ENCODE measurements around the gene SHOC2.

DNA sequence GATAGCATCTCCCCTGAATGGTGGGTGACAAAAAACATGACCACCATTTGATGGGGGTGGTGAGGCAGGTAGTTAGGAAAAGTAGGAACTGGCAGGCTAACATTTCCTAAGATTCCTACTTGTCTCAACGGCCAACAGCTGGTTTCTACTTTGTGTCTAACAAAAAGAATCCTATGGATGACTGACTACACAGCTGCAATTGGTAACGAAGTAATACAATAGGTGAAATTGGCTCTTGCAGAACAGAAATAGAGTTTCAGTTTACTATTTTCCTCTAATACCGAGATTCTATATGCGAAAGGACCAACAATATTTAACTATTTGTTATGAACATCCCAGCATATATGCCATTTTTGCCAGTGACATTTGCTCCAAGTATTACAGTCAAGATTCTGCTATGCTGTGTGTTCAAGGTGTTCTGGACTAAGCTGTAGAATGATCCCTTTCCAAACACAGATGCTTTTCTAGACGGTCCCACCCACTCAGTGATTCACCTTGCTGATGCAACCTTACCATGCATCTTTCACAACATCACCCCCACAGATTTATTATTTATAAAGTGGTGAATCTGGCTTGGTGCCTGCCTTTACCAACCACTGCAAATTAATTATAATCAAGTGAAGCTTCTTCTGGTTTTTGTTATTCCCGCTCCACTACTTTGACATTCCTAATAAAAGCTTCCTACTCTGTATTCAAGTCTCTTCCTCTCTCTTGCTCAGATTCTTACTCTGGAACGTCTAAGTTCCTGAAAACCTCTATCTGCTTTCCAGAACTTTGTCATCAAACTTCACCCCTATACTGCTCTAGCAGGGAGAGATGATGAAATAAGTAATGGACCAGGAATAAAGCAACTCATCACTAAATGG is 17.2 kb upstream of the SHOC2 start:
- no peak for TF ChIP-seq POLR2A (IDR thresholded peaks at IDR 0.05)
- TF ChIP-seq, protein P1, sequence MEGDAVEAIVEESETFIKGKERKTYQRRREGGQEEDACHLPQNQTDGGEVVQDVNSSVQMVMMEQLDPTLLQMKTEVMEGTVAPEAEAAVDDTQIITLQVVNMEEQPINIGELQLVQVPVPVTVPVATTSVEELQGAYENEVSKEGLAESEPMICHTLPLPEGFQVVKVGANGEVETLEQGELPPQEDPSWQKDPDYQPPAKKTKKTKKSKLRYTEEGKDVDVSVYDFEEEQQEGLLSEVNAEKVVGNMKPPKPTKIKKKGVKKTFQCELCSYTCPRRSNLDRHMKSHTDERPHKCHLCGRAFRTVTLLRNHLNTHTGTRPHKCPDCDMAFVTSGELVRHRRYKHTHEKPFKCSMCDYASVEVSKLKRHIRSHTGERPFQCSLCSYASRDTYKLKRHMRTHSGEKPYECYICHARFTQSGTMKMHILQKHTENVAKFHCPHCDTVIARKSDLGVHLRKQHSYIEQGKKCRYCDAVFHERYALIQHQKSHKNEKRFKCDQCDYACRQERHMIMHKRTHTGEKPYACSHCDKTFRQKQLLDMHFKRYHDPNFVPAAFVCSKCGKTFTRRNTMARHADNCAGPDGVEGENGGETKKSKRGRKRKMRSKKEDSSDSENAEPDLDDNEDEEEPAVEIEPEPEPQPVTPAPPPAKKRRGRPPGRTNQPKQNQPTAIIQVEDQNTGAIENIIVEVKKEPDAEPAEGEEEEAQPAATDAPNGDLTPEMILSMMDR (IDR thresholded peaks at IDR 0.05): no peak
